Esophagus squamous epithelium (tissue), 5 donors: ENCODE results near the gene IL16. TPM values are rescaled to one million over a fixed set of nuclear protein-coding genes. Genes with fewer than 3 reads are reported as not detected.

ENCODE experiments used
- DNase-seq: peaks from one replicate; lab custom pipeline; 2025; lab: John Stamatoyannopoulos, UW
- H3K27ac ChIP-seq, 4 donors: fragments of 200-600 bp; sonication (generic); one replicate each; pipeline ENCODE4 v1.5.1; 2016 to 2019; ENCODE audit warnings: mild to moderate bottlenecking in 1 of 4
- H3K27me3 ChIP-seq, 4 donors: fragments of 200-600 bp; sonication (generic); 1 replicate in 3 of 4; 2 replicates in 1 of 4; pipeline versions ENCODE4 v1.5.1 to v1.6.0; 2017 to 2021; ENCODE audit warnings: antibody characterized with exemption in 1 of 4
- H3K36me3 ChIP-seq, 3 donors: fragments of 200-600 bp; sonication (generic); one replicate each; pipeline ENCODE4 v1.5.1; 2016 to 2019
- H3K4me1 ChIP-seq, 3 donors: fragments of 200-600 bp; sonication (generic); one replicate each; pipeline ENCODE4 v1.5.1; 2017 to 2019
- H3K4me3 ChIP-seq, 4 donors: fragments of 200-600 bp; sonication (generic); 1 replicate in 3 of 4; 2 replicates in 1 of 4; pipeline ENCODE4 v1.5.1; 2016 to 2019; ENCODE audit warnings: mild to moderate bottlenecking in 2 of 4, moderate library complexity in 1 of 4
- H3K9me3 ChIP-seq, 3 donors: fragments of 200-600 bp; sonication (generic); one replicate each; pipeline ENCODE4 v1.5.1; 2016 to 2019
- CTCF ChIP-seq, 6 experiments: fragments of 450-650 bp in 4 of 6; fragments of 200-600 bp in 2 of 6; sonication (generic) in 2 of 6; IDR thresholded peaks; one replicate each; pipeline ENCODE4 v1.5.1; 2016 to 2019; ENCODE audit warnings: antibody characterized with exemption in 6 of 6, mild to moderate bottlenecking in 4 of 6, moderate library complexity in 4 of 6
- POLR2A ChIP-seq, 4 donors: fragments of 450-650 bp; IDR thresholded peaks; one replicate each; pipeline ENCODE4 v1.6.1; 2017; ENCODE audit warnings: antibody characterized with exemption in 4 of 4, mild to moderate bottlenecking in 4 of 4, moderate library complexity in 3 of 4
- WGBS, 2 donors: methylation state at CpG; one replicate each; pipeline ENCODE4 v1.1.5; 2018; 5-methylcytosine and 5-hydroxymethylcytosine counted together
- intact Hi-C: fragments of 100-400 bp; cut with DNase I; formaldehyde crosslinking; loops from one replicate; pipeline ENCODE4 v1.15.0; 2022
- total RNA-seq, 4 donors: library from RNA; depleted of rRNA; stranded (reverse); fragments of >200 nt; gene quantifications; one replicate each; pipeline ENCODE4 v1.1.0, GENCODE V29; 2016
- donor health status: DM: yes; HTN: yes; CAD: no.

IL16 gene
- total RNA-seq, 4 donors from 2014 or later, result 2.3 to 20.0 (median 4.6) TPM

GRCh38 chr15:81322676-81323253, 126.1 kb downstream of the IL16 start:
- WGBS, 2 donors, result 48 to 51% methylated on average over 6 of the region's 6 CpGs
- intact Hi-C loops, result no loop called here
- peaks cover 5 to 39% (median 9%) of the 10 kb centered on the region in 3 donors for H3K36me3 ChIP-seq
- no peaks in the 10 kb centered on the region for H3K27me3 ChIP-seq
- no peaks in the 10 kb centered on the region for H3K9me3 ChIP-seq
- peaks cover 0 to 33% (median 5%) of the 10 kb centered on the region in 3 donors for H3K4me1 ChIP-seq
- no peak for TF ChIP-seq CTCF (IDR thresholded peaks at IDR 0.05)
- no peak for TF ChIP-seq POLR2A (IDR thresholded peaks at IDR 0.05)
- H3K27ac ChIP-seq, result peak overlapping the region; percentile 91 to 95 (median 93)
- H3K4me3 ChIP-seq, result peak overlapping the region; percentile 51 to 90 (median 80)
- no peak for DNase-seq

GRCh38 chr15:81323559-81323943, 126.9 kb downstream of the IL16 start:
- TF ChIP-seq POLR2A (IDR thresholded peaks at IDR 0.05) (no peak), CTCF (IDR thresholded peaks at IDR 0.05) (no peak)
- Histone ChIP-seq H3K4me1 (peaks cover 0 to 33% (median 5%) of the 10 kb centered on the region in 3 donors), H3K4me3 (peak overlapping the region; percentile 51 to 90 (median 80)), H3K36me3 (peaks cover 5 to 32% (median 5%) of the 10 kb centered on the region in 3 donors), H3K27me3 (no peaks in the 10 kb centered on the region), H3K27ac (peak overlapping the region; percentile 91 to 95 (median 93)), H3K9me3 (no peaks in the 10 kb centered on the region)
- intact Hi-C loops, result no loop called here
- no peak for DNase-seq
- 10% methylated on average over 3 to 4 of the region's 4 CpGs for WGBS, 2 donors

- intact Hi-C loops, result no loop called here
- Histone ChIP-seq H3K4me1 (peaks cover 0 to 33% (median 5%) of the 10 kb centered on the region in 3 donors), H3K4me3 (peak within 1 kb of the TSS; percentile 51 to 90 (median 80)), H3K27me3 (no peaks in the 10 kb centered on the region), H3K9me3 (no peaks in the 10 kb centered on the region), H3K36me3 (peaks cover 0 to 25% (median 5%) of the 10 kb centered on the region in 3 donors), H3K27ac (peak within 1 kb of the TSS; percentile 91 to 95 (median 93))
- TF ChIP-seq CTCF (IDR thresholded peaks at IDR 0.05) (no peak), POLR2A (IDR thresholded peaks at IDR 0.05) (peak in 2 of 4 donors; percentile 74 to 94)
- peak; percentile 92 for DNase-seq
- WGBS, 2 donors, result 0 to 1% methylated on average over 11 to 18 of the region's 67 CpGs
Observed at GRCh38 chr15:81323944-81324881, 127.5 kb downstream of the IL16 start, which contains the start of gene STARD5. STARD5 (minus strand) TSS chr15:81324141; CDS start chr15:81324099, 42 bp downstream.

- intact Hi-C loops, result no loop called here
- Histone ChIP-seq H3K27ac (no peak overlapping the region), H3K4me3 (no peak overlapping the region), H3K27me3 (no peaks in the 10 kb centered on the region), H3K4me1 (peaks cover 0 to 29% (median 5%) of the 10 kb centered on the region in 3 donors), H3K9me3 (no peaks in the 10 kb centered on the region), H3K36me3 (peaks cover 0 to 5% (median 0%) of the 10 kb centered on the region in 3 donors)
- TF ChIP-seq CTCF (IDR thresholded peaks at IDR 0.05) (no peak), POLR2A (IDR thresholded peaks at IDR 0.05) (no peak)
- 82 to 90% methylated on average over 7 of the region's 7 CpGs for WGBS, 2 donors
- no peak for DNase-seq
Observed at GRCh38 chr15:81326466-81327212, 130.0 kb downstream of the IL16 start.
